AG04449 (cell line): ENCODE measurements around the gene ADA.

Experiments used
- CTCF ChIA-PET: fragments of 350-600 bp; formaldehyde crosslinking; extraction: SDS; loops from one replicate; lab custom pipeline; 2021; ENCODE audit warnings: antibody characterized with exemption; lab: Yijun Ruan, JAX
- POLR2A ChIA-PET: fragments of 400-600, 350-600 bp; formaldehyde crosslinking; extraction: SDS; loops from one replicate; lab custom pipeline; 2020; ENCODE audit warnings: antibody characterized with exemption, inconsistent platforms; lab: Yijun Ruan, JAX
- DNase-seq: peaks from one replicate; pipeline ENCODE4 v3.0.0-alpha.2; 2010; ENCODE audit warnings: low read depth, low spot score
- H3K4me3 ChIP-seq: 2 replicates; pipeline ENCODE4 v1.5.1; 2011; ENCODE audit warnings: low read depth, mild to moderate bottlenecking, control low read depth, low read length
- CTCF ChIP-seq: IDR thresholded peaks from one replicate; pipeline ENCODE4 v1.5.1; 2011; ENCODE audit warnings: mild to moderate bottlenecking, moderate library complexity, low read length, control low read depth, inconsistent platforms; ENCODE audit not compliant: insufficient read depth; ENCODE audit errors: missing control alignments

Gene ADA

GRCh38 chr20:44690781-44691423 lies 39.4 kb upstream of the ADA start:
- no peak for DNase-seq
- ChIA-PET CTCF (interaction anchor here (0.7 to 22.2 kb wide), 4 partner anchors 34 to 171 kb away, joined by 3 to 801 read pairs (median 4); partner anchors contain the start of gene CCN5), POLR2A (no interaction called here)
- H3K4me3 ChIP-seq, result no peak overlapping the region
- no peak for TF ChIP-seq CTCF

DNA sequence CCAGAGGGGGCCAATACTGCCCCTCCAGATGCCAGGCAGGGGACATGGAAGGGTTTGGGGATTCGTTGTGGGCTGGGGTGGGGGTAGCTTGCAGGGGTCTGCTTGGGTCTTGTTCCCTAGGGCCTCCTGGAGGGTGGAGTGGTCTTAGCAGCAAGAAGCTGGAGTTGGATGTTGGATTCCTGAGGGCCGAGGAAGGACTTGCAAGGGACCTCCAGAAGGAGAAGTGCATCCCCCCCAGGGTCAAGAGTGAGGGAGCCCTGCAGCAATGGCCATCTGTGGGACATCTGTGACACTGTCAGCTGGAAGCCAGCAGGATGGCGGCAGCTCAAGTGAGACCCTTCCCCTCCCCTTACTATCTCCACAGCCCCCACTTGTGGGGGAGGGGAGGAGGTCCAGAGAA lies 38.3 kb upstream of the ADA start:
- CTCF ChIA-PET, result interaction anchor here (1.2 to 22.2 kb wide), 5 partner anchors 11 to 56 kb away, joined by 3 to 801 read pairs (median 4); partner anchors contain the start of genes CCN5 and KCNK15
- H3K4me3 ChIP-seq, result no peak overlapping the region
- POLR2A ChIA-PET, result interaction anchor here (0.5 kb wide), 1 partner anchor 21 kb away, joined by 3 read pairs; no protein-coding TSS in a partner anchor

GRCh38 chr20:44688053-44688625 lies 36.6 kb upstream of the ADA start:
- H3K4me3 ChIP-seq, result no peak overlapping the region
- ChIA-PET POLR2A (no interaction called here), CTCF (interaction anchor here (1.0 to 22.2 kb wide), 4 partner anchors 37 to 61 kb away, joined by 3 to 801 read pairs (median 86); partner anchors contain the start of genes CCN5 and KCNK15)
- no peak for TF ChIP-seq CTCF
- DNase-seq, result no peak

More for the DNA sequence above, 38.3 kb upstream of the ADA start:
- DNase-seq, result no peak
- TF ChIP-seq CTCF, result no peak

DNA sequence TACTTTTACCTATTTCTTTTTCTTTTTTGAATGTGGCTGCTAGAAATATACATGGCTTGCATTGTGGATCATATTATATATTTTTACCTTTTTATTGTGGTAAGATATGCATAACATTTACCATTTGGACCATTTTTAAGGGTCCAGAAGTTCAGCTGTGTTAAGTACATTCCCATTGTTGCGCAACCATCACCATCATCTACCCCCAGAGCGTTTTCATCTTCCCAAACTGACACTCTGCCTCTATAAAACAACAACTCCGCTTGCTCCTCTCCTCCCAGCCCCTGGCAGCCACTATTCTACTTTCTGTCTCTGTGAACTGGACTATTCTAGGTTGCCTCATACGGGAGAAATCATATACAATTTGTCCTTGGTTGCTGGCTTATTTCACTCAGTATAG lies 35.4 kb upstream of the ADA start:
- POLR2A ChIA-PET, result no interaction called here
- H3K4me3 ChIP-seq, result no peak overlapping the region
- no peak for DNase-seq
- CTCF ChIA-PET, result interaction anchor here (1.3 to 22.2 kb wide), 4 partner anchors 38 to 202 kb away, joined by 4 to 801 read pairs (median 102); partner anchors contain the start of genes CCN5 and KCNK15
- no peak for TF ChIP-seq CTCF

DNA sequence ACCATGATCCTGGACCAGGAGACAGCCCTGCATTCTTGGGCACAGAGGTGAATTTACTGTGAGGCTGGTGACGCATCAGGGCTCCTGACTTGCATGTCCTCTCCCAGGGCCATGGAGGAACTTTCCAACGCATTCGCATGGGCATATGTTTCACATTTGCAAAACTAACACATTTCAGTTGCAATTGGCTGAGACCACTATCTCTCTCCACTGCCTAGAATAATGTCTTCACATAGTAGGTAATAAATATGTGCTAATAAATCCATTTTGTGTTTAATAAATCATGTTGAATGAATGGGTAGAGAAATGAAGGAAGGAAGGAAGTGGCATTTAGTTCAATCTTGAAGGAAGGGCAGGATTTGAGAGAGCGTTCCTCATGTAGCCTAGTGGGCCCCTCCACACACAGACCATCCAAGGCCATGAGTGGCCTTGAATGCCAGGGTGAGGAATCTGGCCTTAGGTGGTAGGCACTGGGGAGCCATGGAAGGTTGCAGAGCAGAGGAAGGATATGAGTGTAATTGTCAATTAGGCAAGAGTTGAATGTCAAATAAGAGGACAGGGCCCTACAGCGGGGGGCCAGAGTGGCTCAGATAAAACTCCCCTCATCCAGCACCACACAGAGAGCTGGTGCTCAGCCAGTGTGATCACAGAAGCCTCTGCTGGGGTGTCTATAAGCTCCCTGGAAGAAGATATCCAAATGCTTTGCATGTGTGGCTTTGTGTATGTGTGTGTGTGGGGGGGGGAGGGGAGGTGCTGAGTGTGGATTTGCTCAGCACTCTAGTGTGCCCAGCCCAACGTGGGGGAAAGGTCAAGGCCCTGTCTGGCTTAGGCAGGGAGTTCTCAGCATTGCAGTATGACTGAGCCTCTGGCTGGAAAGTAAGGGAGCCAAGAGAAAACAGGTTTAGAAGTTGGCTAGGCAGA lies 32.8 kb upstream of the ADA start:
- no peak overlapping the region for H3K4me3 ChIP-seq
- POLR2A ChIA-PET, result interaction anchor here (1.0 kb wide), 1 partner anchor 40 kb away, joined by 6 read pairs; no protein-coding TSS in a partner anchor
- TF ChIP-seq CTCF, result no peak
- CTCF ChIA-PET, result interaction anchor here (0.6 to 22.2 kb wide), 41 partner anchors 8 to 472 kb away, joined by 3 to 801 read pairs (median 6); partner anchors contain the start of genes CCN5 and KCNK15
- DNase-seq, result no peak
